Activated T-cell treated with anti-CD3 and anti-CD28 coated beads for 4 hours (primary cell): ENCODE measurements around the gene DUSP10.

Source experiments
- DNase-seq: peaks from one replicate; pipeline ENCODE4 v3.0.0-alpha.2; 2020

The DUSP10 gene

DNA sequence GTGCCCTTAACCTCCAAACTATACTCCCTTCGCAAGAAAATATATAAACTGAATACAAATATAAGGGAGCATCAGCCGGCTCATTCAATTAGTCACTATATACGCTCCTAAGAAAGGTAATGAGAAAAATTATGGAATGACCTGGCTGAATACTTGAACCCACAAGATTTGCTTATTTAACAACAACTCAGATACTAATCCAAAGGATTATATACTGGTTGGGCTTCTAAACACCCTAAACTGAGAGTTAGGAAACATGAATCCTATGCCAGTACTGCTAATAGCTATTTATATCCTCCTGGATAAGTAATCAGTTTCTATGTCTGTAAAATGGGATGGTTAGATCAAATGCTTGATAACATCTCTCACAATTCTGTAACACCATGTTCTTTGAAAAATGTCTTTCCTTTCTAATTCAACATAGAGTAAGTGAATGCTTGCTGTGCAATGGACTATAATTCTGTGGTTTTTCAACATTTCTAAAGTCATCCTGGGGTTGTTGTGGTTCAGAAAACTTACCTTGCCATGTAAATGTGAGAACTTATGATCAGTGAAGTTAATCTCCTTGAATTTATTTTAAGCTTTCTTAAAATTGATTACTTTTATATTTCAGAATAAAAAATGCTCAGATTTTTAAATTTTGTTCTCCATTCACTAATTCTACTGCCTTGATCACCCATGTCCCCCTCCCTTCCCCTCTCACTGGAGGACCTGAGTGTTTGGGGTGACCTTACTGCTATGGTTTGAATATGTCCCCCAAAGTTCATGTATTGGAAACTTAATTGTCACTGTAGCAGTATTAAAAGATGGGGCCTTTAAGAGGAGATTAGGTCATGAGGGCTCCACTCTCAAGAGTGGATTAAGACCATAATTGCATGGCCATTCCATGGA is 14.5 kb downstream of the DUSP10 start:
- no peak for DNase-seq

DNA sequence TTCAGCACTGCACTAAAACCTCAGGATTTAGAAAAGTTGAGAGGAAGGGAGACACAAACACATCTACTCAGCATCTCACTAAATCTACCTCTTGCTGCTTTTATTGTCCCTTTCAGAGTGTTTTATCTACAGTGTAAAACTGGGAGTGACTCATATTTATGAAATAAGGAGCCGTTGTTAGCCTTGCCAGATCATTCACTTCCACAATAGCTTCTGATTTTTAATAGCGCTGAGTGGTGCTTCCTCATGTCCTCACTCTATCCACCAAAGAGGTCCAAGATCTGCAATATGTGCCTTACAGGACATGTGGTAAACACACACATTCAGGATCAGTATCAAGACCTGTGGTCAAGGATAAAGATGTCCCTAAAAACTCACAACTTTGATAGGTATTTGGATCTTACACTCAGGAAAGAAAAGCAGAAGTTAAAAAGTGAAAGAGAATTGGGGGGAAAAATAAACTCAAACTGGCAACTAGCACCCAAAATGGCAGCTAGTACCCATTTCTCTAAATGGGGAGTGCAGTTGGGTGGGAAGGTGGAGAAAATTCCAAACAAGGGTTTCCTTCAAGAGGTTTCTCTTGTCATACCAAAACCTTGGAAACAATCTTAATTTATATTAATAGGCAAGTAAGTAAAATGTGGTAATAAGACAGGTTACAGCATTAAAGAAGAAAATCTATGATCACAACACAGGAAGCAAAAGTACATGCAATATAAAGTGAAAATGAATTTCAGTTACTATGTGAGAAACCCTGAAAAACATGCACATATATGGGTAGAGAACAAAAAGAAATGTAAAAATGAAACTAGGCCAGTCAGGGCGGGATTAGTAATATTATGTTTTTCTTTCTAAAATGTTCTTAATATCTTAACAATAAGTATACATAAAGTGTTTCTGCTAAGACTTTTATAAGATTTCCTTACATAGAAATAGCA is 15.9 kb downstream of the DUSP10 start:
- DNase-seq = no peak

DNA sequence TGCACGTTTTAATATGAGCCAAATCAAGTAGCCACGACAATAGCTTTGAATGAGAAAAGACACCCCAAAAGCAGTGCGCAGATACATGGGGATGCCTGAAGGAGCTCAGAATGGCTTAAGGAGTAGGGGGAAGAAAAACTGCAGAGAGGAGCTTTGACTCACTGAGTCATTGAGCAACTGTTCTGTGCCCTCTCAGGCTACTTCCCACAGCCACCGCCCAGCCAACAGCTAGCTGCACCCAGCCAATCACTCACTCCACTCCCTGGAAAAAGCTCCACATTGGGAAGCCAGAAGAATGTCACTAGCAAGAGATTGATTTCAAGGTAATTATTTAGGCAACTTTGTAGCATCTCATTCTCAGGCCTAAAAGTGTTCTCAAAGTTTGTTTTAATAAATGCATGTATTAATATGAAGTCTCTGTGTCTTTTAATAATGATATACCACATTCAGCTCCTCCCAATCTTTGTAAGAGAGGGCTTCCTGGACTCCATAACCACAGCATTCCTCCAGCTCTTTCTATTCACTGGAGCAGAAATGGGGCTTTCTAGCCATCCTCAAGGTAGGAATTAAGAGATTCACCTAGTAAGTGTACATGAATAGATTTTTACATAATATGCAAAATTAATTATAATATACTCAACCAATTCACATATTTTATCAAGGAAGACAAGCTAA is 16.8 kb downstream of the DUSP10 start:
- DNase-seq = no peak

DNA sequence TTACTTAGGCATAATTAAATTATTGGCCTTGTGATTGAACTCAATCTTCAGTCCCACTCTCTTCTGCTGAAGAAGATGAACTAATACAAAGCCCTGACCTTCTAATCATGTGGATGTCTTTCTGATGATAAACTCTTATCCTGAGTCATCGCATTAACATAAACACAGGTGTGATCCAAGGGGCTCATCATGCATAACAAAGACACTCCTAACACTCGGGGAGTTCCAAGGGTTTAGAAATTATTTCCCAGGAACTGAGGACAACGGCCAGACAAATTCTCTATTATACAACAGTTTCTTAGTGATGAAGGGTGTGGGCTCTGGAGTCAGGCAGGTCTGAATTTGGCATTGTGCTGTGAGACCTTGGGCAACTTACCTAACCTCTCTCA is 18.0 kb downstream of the DUSP10 start:
- no peak for DNase-seq

DNA sequence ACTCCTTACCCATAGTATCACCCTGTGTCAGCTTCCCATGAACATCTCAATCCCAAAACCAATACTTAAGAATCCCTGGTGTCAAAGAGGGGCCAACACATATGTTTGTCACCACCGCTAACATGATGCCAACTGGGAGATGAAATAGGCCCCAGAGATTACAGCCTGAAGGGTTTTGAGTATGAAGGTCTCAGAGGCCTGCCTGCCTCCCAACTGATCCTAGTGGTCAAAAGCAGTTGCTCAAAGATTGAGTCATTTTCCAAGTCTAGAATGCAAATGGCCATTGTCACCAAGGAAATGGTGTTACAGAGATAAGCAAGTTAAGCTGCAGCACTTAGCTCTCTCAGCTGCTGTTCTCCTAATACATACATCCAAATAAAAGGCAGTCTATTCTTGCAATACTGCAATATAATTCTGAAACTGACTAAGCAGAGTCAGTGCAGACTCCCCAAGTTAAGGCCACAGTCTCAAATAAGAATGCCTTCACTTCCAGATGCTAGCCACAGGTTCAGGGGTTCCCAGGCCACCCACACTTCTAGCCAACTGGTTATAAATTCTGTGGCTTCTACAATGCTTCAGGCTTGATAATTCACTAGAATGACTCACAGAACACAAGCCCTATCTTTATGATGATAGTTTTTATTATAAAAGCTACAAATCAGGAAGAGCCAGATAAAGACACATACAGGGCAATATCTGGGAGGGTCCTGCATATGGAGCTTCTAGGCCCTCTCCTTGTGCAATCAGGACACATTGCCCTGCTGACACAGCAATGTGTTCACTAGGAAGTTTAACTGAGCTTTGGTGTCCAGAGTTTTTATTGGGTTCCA is 18.7 kb downstream of the DUSP10 start:
- no peak for DNase-seq

DNA sequence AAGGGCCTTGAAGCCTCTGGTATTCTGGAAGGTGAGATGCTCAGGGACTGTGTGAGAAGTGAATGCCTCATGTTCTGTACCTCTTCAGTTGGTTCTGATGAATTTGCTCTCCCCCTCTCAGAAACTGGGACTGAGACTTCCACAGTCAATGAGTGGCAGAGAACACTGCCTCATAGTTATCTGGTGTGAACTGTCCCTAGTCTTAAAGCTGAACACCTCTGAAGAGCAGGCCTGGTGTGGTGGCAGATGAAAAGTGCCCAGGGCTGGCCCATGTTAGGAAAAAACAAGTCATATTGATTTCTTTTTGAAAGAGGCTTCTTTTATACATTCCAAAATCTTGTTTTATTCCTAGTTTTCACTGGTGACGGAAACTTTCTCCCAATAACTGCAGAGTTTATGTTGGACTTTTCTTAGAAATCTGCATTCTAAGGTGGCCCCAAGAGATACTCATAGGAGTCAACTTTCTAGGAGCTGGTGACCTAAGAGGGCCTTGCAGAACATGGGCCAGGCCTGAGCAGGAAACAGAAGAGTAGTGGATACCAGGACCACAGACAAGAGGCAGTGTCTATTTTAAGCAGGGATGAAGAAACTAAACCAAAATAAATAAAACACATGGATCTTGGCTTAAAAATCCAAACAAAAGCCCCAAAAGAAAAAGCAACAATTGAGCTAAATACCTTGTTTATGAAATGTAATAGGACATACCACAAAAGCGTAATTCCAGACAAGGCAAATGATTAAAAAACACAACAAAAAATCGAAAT is 19.5 kb downstream of the DUSP10 start:
- DNase-seq = no peak

DNA sequence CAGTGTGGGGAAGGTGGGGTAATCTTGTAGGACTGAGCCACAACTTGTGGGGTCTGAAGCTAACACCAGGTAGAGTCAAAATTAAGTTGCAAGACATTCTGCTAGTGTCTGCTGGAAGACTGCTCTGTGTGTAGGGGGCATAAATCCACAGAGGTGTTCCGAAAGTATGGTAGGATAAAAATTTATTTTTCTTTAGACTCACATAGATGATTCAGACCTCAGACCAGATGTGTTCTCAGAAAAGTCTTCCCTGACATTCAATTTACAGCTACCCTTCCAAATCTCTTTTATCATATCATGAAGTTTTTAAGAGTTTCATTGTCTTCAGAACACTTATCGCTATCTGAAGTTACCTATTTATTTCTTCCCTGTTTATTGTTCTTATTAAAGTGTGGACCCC is 21.3 kb downstream of the DUSP10 start:
- DNase-seq = no peak

DNA sequence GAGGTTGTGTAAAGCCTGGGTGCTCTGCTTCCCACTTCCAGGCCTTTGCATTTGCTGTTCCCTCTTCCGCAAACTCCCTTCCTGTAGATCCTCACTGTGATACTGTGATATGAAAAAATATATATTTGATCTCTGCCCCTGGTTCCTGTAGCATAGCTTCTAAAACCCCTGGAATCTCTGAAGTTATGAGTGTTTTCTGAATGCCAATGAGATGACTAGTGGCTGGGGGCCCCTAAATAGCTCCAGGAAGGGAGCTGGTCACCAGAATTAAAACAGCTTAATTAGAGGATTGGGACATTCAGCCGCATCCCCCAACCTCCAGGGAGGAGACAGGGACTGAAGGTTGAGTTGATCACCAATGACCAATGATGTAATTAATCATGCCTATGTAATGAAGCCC is 21.9 kb downstream of the DUSP10 start:
- no peak for DNase-seq

DNA sequence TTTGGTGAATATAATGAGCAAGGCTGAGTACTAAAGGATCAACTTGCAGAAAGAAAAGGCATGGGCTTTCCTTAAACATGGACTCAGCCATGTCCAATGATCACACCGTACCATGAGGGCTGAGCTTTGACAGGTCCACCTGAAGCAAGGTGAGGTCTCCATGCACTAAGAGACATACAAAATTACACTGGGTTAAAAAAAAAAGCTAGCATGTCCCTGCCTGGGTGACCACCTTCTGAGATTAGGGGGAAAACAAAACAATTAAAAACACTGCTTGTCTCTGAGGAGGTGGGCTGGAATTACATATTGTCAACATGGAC is 22.7 kb downstream of the DUSP10 start:
- DNase-seq = no peak

DNA sequence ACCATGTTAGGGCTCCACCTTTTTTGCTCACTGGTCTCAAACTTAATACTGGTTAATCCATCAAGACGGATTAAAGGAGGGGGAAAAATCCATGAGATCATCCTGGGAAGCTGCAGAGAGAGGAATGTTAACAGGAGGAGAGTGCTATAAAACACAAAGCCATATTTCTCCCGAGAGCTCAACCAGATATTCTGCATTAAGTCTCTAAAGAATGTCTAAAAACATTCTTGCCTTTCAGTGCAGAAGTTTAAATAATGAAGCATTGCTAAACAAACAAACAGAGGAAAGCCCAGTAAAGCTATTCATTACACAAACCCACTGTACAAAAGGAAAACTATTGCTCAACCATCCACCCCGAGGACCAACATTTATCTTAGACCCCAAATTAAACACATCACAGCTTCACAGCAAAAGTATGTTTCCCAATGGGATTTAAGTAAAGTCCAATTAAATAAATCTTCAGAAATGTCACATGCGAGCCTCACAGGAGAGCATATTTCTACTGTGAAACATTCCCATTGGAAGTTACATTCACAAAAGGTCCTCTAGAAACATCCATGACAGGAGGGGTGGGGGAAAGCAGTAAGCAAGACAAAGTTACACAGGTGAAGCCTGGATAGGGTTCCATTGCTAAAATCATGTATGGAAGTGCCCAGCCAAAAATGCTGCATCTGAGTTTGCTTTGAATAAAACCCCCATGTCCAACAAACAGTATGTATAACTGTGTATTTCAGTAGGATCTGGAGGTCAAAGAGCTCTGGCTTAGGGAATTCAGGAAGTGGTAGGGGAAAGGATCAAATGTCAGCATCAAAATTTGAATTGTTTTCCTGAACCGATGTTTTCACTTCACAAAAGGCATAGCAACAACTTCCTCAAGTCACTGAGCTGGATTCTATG is 23.3 kb downstream of the DUSP10 start:
- DNase-seq = no peak

DNA sequence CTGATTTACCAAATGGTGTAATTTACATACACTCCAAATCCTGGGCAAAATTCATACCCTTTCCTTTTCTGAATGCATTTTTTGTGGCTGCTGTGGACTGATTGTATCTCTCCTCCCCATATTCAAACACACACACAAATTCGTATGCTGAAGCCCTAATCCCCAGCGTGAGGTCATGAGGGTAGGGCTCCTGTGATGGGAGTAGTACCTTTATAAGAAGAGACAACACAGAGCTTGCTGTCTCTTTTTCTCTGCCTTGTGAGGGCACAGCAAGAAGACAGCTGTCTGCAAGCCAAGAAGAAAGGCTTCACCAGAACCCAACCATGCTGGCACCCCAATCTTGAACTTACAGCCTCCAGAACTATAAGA is 24.4 kb downstream of the DUSP10 start:
- no peak for DNase-seq

DNA sequence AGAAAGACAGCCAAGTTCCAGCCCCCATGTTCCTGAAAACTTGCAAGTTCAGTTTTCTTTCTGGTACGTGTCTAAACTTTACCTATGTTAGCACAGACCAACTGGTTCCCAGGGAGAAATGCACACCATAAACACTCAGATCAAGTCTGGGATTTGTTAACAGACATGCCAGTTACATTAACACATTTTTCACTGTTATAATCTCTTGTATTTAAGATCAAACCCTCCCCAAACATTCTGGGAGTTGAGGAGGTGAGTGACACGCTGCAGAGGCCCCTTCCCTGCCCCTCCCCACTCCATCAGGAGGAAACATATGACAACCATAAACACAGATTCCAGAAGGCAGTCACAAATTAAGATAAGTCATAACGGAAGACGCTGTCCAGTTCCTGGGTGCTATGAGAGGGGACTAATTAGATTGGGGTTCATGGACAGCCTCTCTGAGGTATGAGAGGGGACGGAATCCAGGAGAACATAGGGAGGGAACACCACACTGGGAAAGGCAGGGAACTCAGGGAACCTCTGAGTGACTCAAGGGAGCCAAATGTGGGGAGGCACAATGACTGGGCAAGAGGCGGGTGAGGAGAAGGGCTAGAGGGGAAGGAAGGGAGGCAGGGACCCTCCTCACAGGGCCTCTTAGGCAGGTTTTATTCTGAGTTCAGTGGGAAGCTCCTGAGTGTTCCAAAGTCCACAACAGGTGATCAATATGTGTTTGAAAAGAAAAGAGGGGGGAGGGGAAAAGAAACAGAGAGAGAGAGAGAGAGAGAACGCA is 25.0 kb downstream of the DUSP10 start:
- no peak for DNase-seq

DNA sequence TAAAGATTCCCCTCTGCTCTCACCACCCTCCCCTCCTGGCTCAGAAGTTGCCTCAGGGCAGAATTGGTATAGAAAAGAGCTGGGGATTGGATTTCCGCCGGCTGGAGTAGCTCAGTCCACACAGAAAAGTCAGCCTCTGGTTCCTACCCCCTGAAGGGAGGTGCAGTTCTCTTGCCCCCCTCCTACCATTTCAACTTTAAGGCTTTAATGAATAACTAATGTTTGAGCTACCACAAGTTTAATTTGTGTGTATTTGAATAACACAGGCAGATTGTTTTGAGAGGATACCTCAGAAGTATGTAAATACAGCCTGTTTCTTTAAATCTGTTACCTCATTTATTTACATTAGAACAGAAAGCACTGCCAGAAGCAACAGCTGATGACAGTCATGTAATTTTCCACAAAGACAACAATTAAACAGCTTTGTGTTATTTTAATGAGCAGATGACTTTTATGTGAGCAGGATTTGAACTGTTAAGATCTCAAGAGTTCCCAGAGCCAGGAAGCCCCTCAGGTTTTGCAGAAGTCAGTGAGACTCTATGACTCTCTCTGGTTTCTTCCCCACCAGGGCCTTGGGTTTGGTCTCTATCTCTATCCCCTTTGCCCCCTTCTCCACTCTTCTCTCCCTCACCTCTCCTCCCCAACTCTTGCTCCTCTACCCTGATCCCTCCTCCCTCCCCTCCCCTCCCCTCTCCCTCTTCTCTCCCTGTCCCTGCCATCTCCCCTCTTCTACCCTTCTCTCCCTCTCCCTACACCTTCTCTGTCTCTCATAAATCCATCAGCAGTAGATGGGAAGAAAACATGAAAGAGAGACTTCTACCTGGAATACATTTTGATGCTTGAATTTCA is 26.3 kb downstream of the DUSP10 start:
- DNase-seq = no peak

DNA sequence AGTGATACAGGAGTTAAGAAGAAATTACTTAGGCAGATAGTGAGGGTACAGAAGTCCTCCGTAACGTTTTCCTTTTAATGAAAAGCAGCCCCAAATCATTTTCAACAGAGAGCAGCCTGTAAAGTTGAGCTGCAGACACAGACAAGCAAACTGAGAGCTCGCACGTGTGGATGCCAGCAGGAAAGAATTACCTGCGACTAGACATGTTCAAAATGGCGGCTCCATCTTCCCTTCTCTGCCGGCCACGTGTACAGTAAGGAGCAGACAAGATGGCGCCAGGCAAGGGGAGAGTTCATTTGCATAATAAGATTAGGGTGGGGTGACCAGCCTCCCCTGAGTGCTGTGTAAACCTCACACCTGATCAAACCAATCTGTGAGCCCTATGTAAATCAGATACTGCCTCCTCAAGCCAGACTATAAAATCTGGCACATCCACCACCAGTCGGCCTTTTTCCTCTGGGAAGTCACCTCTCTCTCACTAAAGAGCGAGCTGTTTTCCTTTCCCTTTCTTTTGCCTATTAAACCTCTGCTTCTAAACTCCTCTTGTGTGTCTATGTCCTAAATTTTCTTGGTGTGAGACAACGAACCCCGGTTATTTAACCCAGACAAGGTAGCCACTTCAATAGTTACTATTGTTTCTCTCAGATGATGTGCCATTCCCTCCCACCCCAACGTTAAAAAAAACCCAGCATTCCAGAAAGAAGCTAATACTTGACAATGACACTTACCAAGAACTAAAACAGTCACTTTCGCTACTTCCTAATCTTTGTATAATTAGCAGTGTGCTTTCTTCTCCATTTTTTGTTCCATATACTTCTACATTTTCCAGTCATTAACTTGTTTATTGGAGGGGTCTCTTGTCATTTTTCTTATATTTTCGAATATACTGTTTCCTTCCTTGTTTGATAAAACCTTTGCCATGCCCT is 27.4 kb downstream of the DUSP10 start:
- DNase-seq = no peak

DNA sequence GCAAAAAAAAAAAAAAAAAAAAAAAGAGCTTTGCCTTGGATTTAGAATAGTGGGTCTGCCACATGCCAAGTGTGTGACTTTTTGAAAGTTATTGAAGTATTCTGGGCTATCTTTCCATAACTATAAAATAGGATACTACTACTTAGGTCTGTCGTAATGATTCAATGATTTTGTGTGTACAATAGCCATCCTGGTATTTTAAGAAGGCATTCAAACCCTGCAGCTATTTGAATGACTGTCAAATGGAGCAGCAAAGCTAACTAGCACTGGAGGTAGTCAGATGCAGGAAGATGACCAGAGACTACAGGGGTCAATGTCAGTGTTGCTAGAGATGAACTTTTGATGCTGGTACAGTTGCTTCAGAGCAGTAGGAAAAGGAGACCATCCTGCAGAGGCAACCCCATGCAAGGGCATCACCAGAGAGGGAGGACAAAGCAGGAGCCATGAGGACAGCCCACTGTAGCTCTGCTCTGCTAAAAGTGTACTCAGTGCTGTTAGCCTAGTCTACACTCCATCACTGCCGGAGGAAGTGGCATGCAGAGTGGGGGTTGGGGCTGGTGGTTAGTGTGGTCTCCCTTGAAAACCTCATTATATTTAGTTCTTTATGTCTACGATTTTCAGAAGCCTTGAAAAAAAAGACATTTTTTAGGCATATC is 29.0 kb downstream of the DUSP10 start:
- peak; percentile 51 for DNase-seq

DNA sequence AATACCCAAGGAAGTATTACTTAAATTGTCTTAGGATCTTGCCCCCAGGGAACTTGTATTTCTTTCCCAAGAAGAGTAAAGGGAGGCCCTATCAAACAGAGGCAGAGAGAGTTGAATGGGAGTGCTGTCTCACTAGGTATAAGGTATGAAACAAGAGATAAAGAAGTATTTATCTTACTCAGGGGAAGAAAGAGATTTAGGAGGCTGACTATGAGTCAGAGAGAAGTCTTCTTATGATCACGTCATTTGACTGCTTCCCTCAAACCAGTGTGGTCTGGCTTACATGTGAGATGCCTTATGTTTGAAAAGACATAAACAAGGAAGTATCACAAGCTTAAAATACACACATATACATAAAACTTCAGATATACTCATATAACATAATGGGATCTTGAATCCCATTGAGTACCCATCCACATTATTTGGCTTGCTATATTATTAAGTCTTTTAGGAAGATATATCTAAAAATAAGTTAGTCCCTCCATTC is 29.6 kb downstream of the DUSP10 start:
- peak; percentile 14 for DNase-seq

DNA sequence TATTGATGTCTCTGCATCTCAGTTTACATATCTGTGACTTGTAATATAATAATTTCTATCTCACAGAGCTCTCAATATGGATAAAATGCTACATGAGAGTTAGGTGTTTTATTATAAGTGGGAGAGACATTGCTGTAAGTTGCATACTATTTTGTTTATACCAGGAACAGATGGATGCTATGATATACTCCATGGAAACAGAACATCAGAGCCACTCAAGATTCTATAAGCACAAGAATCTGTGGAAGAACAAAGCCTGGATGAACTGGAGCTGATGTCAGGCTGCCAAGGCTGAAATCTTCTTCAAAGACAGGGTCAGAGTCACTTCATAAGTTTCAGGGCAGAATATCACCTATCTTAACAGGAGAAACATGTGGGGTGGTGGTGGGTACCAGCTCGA is 30.2 kb downstream of the DUSP10 start:
- DNase-seq = no peak
